ENCODE data around the gene MKX.

The MKX gene

DNA sequence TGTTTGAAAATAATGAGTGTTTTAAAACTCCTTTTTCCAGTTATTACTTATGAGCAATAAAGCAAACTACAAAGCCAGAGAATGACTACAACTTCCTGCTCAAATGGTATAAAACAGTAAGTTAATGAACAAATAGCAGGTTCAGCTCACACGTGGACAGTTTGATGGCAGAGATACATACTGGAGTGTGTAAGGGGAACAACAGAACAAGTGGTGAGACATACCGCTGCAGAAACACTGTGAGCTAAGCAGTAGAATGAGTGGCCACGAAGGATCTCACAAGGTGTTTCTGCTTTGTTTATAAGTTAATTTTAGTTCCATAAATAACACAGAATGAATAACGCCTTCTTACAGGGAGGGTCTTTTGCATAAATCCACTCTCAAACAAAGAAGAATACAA lies 3.0 kb upstream of the MKX start:
- DNase-seq (ENCODE audit: low spot score) = no peak
- ChIA-PET POLR2A (ENCODE audit: low non-redundant PET) (no interaction called here), CTCF (no interaction called here)
- TF ChIP-seq, protein P1, sequence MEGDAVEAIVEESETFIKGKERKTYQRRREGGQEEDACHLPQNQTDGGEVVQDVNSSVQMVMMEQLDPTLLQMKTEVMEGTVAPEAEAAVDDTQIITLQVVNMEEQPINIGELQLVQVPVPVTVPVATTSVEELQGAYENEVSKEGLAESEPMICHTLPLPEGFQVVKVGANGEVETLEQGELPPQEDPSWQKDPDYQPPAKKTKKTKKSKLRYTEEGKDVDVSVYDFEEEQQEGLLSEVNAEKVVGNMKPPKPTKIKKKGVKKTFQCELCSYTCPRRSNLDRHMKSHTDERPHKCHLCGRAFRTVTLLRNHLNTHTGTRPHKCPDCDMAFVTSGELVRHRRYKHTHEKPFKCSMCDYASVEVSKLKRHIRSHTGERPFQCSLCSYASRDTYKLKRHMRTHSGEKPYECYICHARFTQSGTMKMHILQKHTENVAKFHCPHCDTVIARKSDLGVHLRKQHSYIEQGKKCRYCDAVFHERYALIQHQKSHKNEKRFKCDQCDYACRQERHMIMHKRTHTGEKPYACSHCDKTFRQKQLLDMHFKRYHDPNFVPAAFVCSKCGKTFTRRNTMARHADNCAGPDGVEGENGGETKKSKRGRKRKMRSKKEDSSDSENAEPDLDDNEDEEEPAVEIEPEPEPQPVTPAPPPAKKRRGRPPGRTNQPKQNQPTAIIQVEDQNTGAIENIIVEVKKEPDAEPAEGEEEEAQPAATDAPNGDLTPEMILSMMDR (conservative IDR thresholded peaks at IDR 0.05; ENCODE audit: low read depth) = no peak
- no peak overlapping the region for H3K27ac ChIP-seq

DNA sequence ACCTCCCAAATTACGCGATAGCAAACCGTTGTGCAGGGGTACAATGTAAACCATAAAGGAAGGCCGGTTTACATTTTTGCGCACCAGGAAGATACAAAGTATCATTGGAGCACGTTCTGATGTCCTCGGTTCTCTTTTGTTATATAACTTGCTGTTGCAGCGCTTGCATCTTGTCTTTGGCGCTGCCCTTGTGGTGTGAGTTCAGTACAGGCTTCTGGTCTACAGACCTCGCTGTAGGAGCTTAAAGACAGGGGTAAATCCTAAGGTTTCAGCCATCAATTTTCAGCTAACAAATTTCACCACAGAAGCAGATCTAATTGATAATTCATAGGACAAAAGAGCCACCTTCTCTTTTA lies 1.5 kb upstream of the MKX start:
- H3K27ac ChIP-seq = no peak overlapping the region
- TF ChIP-seq, protein P1 (conservative IDR thresholded peaks at IDR 0.05; ENCODE audit: low read depth) = no peak
- no peak for DNase-seq (ENCODE audit: low spot score)
- ChIA-PET CTCF (no interaction called here), POLR2A (ENCODE audit: low non-redundant PET) (no interaction called here)

DNA sequence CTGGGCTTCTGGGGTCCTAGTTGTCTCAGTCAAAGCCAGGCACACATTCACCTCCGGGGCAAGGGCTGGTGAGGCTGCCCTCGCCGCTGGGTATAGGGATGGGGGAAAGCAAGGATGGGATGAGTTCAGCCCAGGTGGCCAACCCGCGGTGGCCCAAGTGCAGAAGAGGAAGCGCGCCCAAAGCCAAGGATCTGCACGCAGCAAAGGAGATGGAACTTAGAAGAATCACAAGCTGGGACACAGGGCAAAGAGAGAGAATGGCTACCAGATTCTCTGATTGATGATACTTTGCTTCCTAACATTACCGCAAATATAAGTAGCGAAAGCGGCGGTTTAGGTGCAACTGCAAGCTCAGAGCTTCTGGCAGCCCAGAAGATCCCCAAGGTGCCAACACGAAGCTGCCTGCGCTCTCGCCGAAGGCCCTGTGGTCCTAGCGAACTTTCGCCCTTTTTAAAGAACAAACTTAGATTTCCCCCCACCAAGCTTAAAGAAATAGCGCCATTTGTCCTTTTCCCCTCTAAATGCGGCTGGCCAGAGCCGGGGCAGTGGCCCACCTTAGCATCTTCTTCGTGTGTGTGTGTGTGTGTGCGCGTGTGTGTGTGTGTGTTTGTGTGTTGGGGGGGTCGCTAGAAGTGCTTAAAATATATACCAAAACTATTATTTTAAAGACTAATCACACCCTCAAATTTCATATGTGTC lies 927 bp upstream of the MKX start:
- ChIA-PET CTCF (interaction anchor here (0.5 to 0.9 kb wide), 4 partner anchors 27 to 433 kb away, joined by 3 to 5 read pairs (median 3); no protein-coding TSS in a partner anchor), POLR2A (ENCODE audit: low non-redundant PET) (no interaction called here)
- peak overlapping the region; percentile 99 for H3K27ac ChIP-seq
- TF ChIP-seq, protein P1 (conservative IDR thresholded peaks at IDR 0.05; ENCODE audit: low read depth) = no peak
- DNase-seq (ENCODE audit: low spot score) = no peak

DNA sequence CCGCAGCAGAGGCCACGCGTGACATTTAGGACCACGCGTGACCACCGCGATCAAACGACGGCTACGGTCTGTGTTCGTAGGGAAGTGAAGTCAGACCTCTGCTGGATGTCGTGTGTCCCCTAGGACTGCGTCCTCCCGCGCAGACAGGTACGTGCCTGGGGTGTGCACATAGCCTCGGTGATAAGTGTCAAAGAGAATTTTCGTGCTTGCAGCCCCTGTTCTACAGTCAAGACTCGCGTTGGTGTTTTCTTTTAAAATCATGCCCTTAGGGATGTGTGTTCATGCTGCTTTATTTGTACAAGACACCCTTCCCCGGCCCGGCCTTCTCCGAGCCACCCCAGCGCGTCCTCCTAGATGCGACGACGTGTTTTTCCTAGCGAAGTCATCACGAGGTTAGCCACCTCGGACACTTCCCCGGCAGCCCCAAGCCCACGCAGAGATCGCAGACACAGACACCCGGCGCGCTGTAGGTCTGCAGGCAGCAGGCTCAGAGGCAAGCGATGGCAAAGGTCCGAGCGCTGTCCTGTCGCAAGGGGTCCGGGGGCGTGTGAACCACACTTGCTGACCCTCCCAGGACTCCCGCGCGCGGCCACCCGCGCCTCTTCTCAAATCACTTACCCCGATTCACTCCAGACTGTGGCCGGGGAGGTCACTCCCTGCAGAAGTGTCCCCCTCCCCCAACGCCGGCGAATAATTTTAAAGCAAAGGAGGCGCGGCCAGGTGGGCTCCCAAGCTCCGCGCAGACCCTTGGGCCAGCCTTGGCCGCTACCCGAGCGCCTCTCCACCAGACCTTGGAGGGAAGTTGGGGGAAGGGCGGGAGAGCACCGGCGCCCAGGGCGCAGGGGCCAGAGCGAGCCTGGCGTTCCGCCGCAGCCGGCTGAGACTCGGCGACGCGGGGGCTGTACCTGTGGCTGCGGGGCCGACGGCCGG lies 552 bp downstream of the MKX start:
- TF ChIP-seq, protein P1 (conservative IDR thresholded peaks at IDR 0.05; ENCODE audit: low read depth) = no peak
- DNase-seq (ENCODE audit: low spot score) = no peak
- ChIA-PET CTCF (interaction anchor here (0.6 to 0.8 kb wide), 3 partner anchors 190 to 638 kb away, joined by 3 to 6 read pairs (median 3); no protein-coding TSS in a partner anchor), POLR2A (ENCODE audit: low non-redundant PET) (no interaction called here)
- peak overlapping the region; percentile 99 for H3K27ac ChIP-seq

DNA sequence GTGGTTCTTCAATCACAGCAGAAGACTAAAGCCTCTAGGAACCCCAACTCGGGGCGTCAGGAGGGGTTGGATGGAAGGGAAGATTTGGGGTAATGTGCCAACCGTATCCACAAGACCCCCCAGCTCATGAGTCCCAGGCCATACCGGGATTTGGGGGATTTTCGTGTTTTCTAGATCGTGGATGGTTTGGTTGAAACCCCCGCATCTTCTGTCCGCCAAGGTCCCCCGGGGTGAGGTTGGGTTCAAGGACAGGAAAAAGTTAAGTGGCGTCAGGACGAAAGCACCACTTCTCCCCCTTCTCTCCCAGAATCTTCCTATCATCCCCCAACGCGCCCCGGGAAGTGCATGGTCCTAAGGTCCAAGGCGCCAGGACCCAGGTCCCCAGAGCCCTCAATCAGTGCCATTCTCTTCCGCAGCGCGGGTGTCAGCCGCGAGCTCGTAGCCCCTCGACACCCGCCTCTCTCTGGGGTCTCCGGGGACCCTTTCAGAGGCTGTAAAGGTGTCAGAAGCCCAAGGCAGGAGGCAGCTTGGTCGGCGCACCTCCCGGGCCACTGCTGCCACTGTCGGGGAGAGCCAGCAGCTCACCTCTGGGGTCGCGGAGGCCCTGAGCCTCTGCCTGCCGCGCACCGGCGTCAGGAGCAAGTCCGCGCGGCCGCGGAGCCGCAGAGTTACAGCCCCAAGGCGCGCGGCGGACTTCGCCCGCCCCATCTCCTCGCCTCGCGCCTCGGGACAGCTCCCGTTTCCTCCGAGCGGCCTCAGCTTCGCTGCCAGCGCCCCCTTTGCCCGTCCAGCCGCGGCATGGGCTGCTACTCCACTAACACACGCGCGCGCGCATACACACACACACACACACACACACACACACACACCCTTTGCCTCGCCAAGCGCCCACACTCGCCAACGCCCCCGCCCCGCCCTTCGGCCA lies 1.5 kb downstream of the MKX start:
- no peak for DNase-seq (ENCODE audit: low spot score)
- CTCF ChIA-PET = interaction anchor here (0.5 to 0.9 kb wide), 2 partner anchors 377 to 498 kb away, joined by 3 to 6 read pairs; no protein-coding TSS in a partner anchor
- POLR2A ChIA-PET (ENCODE audit: low non-redundant PET) = interaction anchor here (0.6 kb wide), 1 partner anchor 28 kb away, joined by 3 read pairs; no protein-coding TSS in a partner anchor
- H3K27ac ChIP-seq = peak overlapping the region; percentile 99
- TF ChIP-seq, protein P1 (conservative IDR thresholded peaks at IDR 0.05; ENCODE audit: low read depth) = no peak

All from RWPE1 (cell line).